Activated CD8-positive, alpha-beta memory T cell treated with anti-CD3 and anti-CD28 coated beads, Interleukin-2, amount 10 ng/mL, durations not matched to agents 7 days and 5 days (primary cell): ENCODE measurements around the gene XPNPEP2. TPM values are rescaled to one million over a fixed set of nuclear protein-coding genes. Genes with fewer than 3 reads are reported as not detected.

Source experiments
- ATAC-seq: fragments of 150-1000 bp; cut with Tn5 transposase; one replicate; pipeline ENCODE4 v1.10.0; 2021; ENCODE audit warnings: moderate library complexity
- CTCF ChIA-PET: fragments of 350-600 bp; sonication (Branson Sonifier 250); formaldehyde crosslinking; loops from one replicate; lab custom pipeline; 2021; ENCODE audit warnings: antibody characterized with exemption; lab: Charles Lee
- DNase-seq: peaks from one replicate; pipeline ENCODE4 v3.0.0-alpha.2; 2020
- H3K27ac Mint-ChIP-seq: one replicate; pipeline ENCODE4 v1.8.0; 2021; ENCODE audit warnings: mild to moderate bottlenecking, mixed read lengths
- H3K27me3 Mint-ChIP-seq: one replicate; pipeline ENCODE4 v1.8.0; 2021; ENCODE audit warnings: mixed read lengths
- H3K36me3 Mint-ChIP-seq: one replicate; pipeline ENCODE4 v1.8.0; 2021; ENCODE audit warnings: mild to moderate bottlenecking, mixed read lengths
- H3K4me1 Mint-ChIP-seq: one replicate; pipeline ENCODE4 v1.8.0; 2021; ENCODE audit warnings: mixed read lengths
- H3K4me3 Mint-ChIP-seq: one replicate; pipeline ENCODE4 v1.8.0; 2021; ENCODE audit warnings: mild to moderate bottlenecking, moderate library complexity, mixed read lengths
- H3K9me3 Mint-ChIP-seq: one replicate; pipeline ENCODE4 v1.8.0; 2022; ENCODE audit warnings: low read depth, mixed read lengths
- total RNA-seq, 2 experiments: library from RNA; stranded (reverse); gene quantifications; one replicate each; pipeline ENCODE4 v1.2.3, GENCODE V29; 2021

The XPNPEP2 gene
- total RNA-seq, 2 experiments from 2014 or later = 1.0 to 1.2 TPM

DNA sequence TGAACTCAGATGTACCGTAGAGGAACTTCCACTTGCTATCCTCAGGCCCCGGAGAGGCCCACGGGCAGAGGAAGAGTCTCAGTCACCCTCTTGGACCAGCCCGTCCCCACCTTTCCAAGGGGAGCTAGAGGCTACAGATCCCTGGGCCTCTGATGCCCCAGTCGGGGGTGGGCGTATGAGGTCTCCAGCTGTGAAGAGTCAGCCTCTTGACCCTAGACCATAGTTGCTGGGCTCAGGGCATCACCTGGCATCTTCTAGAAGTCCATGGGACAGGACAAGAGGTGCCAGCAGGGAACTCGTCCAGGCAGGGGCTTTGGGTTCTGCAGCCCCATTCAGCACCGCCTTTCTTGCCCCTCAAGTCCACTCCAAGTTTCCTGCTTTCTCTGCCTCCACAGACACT, 52.6 kb downstream of the XPNPEP2 start:
- DNase-seq (no peak), ATAC-seq (no peak)
- no peaks in the 10 kb centered on the region for H3K9me3 Mint-ChIP-seq
- no peaks in the 10 kb centered on the region for H3K27me3 Mint-ChIP-seq
- CTCF ChIA-PET = no interaction called here
- H3K4me1 Mint-ChIP-seq = peaks cover 19% of the 10 kb centered on the region
- no peak overlapping the region for H3K27ac Mint-ChIP-seq
- peaks cover 43% of the 10 kb centered on the region for H3K36me3 Mint-ChIP-seq
- no peak overlapping the region for H3K4me3 Mint-ChIP-seq

DNA sequence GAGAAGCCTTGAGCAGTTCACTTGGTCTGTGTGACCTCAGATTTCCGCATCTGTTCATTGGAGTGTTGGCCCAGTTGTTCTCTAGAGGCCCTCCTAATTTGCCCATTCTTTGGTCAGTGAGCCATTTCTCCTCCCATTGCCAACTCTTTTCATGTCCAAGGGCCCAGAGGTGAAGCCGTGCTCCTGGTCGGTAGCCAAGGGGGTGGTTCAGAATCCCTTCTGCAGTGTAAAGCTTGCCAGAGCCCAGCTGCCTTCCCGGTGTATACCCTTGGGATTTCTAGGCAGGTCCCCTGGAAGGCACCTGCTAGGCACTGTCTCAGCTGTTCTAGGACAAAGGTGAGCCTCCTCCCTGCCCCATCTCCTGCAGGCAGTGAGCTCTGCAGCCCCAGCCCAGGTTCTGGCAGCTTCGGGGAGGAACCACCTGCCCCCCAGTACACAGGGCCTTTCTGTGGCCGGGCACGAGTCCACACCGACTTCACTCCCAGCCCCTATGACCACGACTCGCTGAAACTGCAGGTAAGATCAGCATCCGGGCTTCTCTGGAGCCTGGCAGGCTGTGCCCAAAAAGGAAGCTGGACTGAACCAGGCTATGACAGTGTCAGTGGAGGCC, 53.3 kb downstream of the XPNPEP2 start:
- H3K27me3 Mint-ChIP-seq = no peaks in the 10 kb centered on the region
- H3K4me1 Mint-ChIP-seq = peaks cover 14% of the 10 kb centered on the region
- no peak overlapping the region for H3K4me3 Mint-ChIP-seq
- DNase-seq (no peak), ATAC-seq (no peak)
- no peak overlapping the region for H3K27ac Mint-ChIP-seq
- CTCF ChIA-PET = no interaction called here
- no peaks in the 10 kb centered on the region for H3K9me3 Mint-ChIP-seq
- peaks cover 41% of the 10 kb centered on the region for H3K36me3 Mint-ChIP-seq

DNA sequence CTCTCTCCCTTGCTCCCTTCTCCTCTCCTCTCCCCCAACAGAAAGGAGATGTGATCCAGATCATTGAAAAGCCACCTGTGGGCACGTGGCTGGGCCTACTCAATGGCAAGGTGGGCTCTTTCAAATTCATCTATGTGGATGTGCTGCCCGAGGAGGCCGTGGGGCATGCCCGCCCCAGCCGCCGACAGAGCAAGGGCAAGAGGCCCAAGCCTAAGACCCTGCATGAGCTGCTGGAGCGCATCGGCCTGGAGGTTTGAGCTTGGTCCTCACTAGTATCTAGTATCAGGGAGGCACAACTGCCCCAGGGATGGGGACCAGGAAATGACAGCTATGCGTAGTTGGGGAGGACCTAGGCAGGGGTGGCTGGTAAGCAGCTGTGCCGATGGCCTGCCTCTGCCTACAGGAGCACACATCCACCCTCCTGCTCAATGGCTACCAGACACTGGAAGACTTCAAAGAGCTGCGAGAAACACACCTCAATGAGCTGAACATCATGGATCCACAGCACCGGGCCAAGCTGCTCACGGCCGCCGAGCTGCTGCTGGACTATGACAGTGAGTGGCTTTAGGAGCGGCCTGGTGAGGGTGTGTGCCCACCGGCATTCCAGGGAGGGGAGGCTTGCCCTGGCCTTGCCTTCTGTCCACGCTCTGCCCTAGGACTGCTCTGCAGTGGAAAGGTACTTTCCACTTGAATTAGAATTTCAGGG, 54.0 kb downstream of the XPNPEP2 start:
- Mint-ChIP-seq H3K27ac (no peak overlapping the region), H3K4me3 (no peak overlapping the region), H3K4me1 (peaks cover 10% of the 10 kb centered on the region), H3K27me3 (no peaks in the 10 kb centered on the region), H3K9me3 (no peaks in the 10 kb centered on the region), H3K36me3 (peaks cover 34% of the 10 kb centered on the region)
- CTCF ChIA-PET = interaction anchor here (1.1 kb wide), 1 partner anchor 11 kb away, joined by 3 read pairs; no protein-coding TSS in a partner anchor
- ATAC-seq (no peak), DNase-seq (no peak)

DNA sequence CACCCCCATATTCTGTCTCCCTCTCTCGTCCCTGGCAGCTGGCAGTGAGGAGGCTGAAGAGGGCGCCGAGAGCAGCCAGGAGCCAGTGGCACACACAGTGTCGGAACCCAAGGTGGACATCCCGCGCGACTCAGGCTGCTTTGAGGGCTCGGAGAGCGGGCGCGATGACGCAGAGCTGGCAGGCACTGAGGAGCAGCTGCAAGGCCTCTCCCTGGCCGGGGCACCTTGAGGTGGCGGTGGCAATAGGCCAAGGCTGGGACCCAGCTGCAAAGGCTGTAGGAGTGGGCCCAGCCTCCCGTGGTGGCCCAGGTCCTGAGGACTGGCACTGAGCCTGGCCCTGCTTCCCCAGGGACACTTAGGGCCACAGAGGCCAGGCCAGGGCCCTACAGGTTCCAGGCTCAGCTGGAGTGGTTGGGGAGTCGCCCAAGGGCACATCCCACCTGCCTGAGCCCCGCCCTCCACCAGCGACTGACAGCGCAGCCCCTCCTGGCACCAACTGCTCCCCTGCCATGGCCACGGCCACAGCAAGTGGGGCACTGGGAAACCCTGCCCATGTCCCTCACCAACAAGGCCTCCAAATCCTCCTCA, 54.9 kb downstream of the XPNPEP2 start:
- H3K36me3 Mint-ChIP-seq = peaks cover 32% of the 10 kb centered on the region
- no peak overlapping the region for H3K4me3 Mint-ChIP-seq
- no peaks in the 10 kb centered on the region for H3K9me3 Mint-ChIP-seq
- H3K27me3 Mint-ChIP-seq = no peaks in the 10 kb centered on the region
- DNase-seq = no peak
- CTCF ChIA-PET = interaction anchor here (1.1 kb wide), 2 partner anchors 12 to 39 kb away, joined by 3 to 4 read pairs; no protein-coding TSS in a partner anchor
- no peak overlapping the region for H3K27ac Mint-ChIP-seq
- no peak for ATAC-seq
- H3K4me1 Mint-ChIP-seq = peaks cover 15% of the 10 kb centered on the region

DNA sequence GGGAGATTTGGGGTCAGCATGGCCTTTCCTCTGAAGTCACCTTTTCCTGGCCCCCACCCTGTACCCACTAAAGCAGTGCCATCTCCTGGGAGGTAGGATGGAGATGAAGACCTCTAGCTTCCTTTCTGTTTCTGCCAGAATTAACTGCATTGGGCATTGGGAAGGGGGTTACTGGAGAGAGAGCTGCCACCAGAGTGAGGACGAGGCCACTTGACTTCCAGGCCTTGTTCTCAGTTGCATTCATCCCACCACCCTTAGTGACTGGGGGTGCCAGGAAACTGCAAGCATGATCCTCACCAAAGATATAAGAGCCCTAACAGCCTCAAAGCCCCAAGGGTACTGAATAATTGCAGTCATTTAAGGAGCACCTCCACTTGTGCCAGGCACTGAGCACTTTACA, 56.8 kb downstream of the XPNPEP2 start:
- CTCF ChIA-PET = interaction anchor here (1.1 to 1.6 kb wide), 3 partner anchors 28 to 60 kb away, joined by 3 read pairs; no protein-coding TSS in a partner anchor
- Mint-ChIP-seq H3K4me3 (no peak overlapping the region), H3K27ac (no peak overlapping the region), H3K27me3 (no peaks in the 10 kb centered on the region), H3K9me3 (no peaks in the 10 kb centered on the region), H3K4me1 (peaks cover 15% of the 10 kb centered on the region), H3K36me3 (peaks cover 27% of the 10 kb centered on the region)
- ATAC-seq (no peak), DNase-seq (no peak)

DNA sequence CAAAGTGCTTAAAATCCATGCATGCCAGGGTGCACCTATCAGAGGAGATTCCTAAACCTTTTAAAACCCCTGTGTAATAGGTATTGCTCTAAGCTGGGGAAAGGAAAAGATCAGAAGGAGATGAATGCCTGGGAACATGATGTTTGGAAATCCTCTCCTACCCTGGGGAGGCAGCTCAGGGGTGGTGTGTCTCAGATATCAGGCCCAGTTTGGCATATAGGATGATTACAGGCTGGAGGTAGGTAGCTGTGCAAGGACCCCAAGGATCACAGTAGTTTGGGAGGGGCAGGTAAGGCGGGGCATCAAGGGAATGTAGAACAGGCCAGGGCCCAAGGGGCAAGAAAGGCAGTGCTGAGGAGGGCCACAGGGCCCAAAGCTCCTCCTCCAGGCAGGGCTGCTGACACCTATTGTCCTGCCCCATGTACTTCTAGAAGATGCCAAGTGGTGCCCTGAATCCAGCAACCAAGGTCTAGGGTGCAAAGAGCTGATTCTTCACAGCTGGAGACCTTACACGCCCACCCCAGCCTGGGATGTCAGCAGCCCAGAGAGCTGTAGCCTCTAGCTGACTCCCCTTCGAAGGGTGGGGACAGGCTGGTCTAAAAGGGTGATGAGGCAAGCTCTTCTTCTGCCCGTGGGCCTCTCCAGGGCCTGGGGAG, 58.6 kb downstream of the XPNPEP2 start:
- H3K27me3 Mint-ChIP-seq = no peaks in the 10 kb centered on the region
- ATAC-seq = no peak
- H3K9me3 Mint-ChIP-seq = no peaks in the 10 kb centered on the region
- no peak for DNase-seq
- H3K4me3 Mint-ChIP-seq = no peak overlapping the region
- H3K36me3 Mint-ChIP-seq = peaks cover 21% of the 10 kb centered on the region
- CTCF ChIA-PET = interaction anchor here (1.6 kb wide), 1 partner anchor 38 kb away, joined by 4 read pairs; no protein-coding TSS in a partner anchor
- peaks cover 15% of the 10 kb centered on the region for H3K4me1 Mint-ChIP-seq
- peak overlapping the region; percentile 11 for H3K27ac Mint-ChIP-seq

DNA sequence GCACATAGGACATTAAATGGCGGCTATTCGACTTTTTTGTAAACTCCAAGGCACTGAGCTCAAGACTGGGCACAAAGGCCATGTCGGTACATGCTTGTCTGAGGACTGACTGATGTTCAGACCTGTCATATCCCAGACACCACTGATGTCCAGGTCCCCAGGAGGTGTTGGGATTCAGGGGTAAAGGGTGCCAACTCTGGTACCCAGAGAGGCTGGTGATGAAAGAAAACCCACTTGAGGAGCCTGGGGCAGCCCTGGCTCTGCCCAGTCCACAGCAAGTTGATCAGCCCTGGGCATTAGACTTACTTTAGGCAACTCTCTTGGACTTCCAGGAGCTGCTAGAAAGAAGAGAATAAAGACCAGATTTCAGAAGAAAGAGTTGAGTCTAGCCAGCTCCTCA, 59.7 kb downstream of the XPNPEP2 start:
- H3K4me3 Mint-ChIP-seq = no peak overlapping the region
- H3K9me3 Mint-ChIP-seq = no peaks in the 10 kb centered on the region
- H3K27me3 Mint-ChIP-seq = no peaks in the 10 kb centered on the region
- peaks cover 15% of the 10 kb centered on the region for H3K4me1 Mint-ChIP-seq
- peak; percentile 20 for ATAC-seq
- DNase-seq = no peak
- peak overlapping the region; percentile 43 for H3K27ac Mint-ChIP-seq
- CTCF ChIA-PET = no interaction called here
- peaks cover 16% of the 10 kb centered on the region for H3K36me3 Mint-ChIP-seq

DNA sequence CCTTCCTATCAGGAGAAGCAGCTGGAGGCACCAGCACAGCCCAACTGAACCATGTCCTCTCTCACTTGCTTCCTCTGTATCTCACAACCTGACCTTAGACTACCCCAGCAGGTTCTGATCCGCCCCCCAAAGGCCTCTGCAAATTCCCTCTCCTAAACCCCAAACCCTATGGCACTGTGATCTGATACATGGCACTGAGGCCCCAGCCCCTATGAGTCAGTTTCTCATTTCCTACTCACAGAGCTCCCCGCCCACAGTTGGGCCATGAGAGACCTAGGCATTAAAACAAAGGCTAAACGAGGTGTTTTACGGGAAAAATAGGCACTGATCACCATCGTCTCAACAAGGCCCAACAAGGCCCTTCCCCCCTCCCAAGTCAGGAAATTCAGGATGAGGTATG, 60.1 kb downstream of the XPNPEP2 start:
- no peak for DNase-seq
- H3K9me3 Mint-ChIP-seq = no peaks in the 10 kb centered on the region
- H3K27me3 Mint-ChIP-seq = no peaks in the 10 kb centered on the region
- ATAC-seq = peak; percentile 61
- CTCF ChIA-PET = no interaction called here
- H3K27ac Mint-ChIP-seq = peak overlapping the region; percentile 43
- H3K36me3 Mint-ChIP-seq = peaks cover 16% of the 10 kb centered on the region
- H3K4me1 Mint-ChIP-seq = peaks cover 15% of the 10 kb centered on the region
- no peak overlapping the region for H3K4me3 Mint-ChIP-seq

DNA sequence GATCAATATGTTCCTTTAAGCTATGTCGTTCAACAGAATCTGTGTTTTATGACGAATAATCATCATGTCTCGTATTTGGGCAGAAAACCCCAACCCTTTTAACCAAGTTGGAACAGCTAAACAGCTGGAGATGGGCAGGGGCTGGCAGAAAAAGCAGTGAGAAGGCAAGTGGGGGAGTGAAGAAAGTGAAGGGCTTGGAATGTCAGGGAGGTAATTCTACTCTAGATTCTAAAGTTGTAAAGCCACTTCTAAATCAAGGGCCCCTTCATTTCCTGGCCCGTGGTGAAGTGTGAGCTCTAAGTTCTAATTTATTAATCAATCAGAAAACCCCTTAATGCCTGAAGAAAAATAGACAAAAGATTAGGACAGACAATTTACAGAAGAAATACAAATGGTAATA, 61.4 kb downstream of the XPNPEP2 start:
- Mint-ChIP-seq H3K27ac (no peak overlapping the region), H3K4me3 (no peak overlapping the region), H3K9me3 (no peaks in the 10 kb centered on the region), H3K36me3 (peaks cover 7% of the 10 kb centered on the region), H3K27me3 (no peaks in the 10 kb centered on the region), H3K4me1 (peaks cover 15% of the 10 kb centered on the region)
- DNase-seq (no peak), ATAC-seq (no peak)
- CTCF ChIA-PET = interaction anchor here (1.3 kb wide), 1 partner anchor 22 kb away, joined by 3 read pairs; no protein-coding TSS in a partner anchor

DNA sequence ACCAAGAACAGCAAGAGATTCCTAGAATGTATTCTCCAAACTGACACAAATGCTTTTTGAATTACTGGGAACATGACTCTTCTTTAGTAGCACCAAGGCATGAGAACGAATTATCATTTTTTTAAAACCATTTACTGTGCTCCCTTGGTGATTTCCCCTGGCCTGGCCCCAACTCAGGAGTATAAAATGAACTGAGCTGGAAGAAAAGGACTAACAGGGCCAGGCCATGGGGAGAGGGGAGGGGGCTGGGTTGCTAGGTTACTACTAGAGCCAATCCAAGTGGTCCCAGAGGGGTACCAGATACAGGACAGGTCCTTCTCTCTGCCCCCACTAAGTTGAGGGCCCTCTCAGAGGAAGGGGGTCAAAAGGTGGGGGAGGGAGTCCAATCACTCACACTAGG, 64.1 kb downstream of the XPNPEP2 start:
- no peaks in the 10 kb centered on the region for H3K9me3 Mint-ChIP-seq
- peaks cover 12% of the 10 kb centered on the region for H3K4me1 Mint-ChIP-seq
- no peak for ATAC-seq
- H3K27ac Mint-ChIP-seq = no peak overlapping the region
- CTCF ChIA-PET = no interaction called here
- no peak overlapping the region for H3K4me3 Mint-ChIP-seq
- H3K27me3 Mint-ChIP-seq = no peaks in the 10 kb centered on the region
- DNase-seq = no peak
- peaks cover 3% of the 10 kb centered on the region for H3K36me3 Mint-ChIP-seq

DNA sequence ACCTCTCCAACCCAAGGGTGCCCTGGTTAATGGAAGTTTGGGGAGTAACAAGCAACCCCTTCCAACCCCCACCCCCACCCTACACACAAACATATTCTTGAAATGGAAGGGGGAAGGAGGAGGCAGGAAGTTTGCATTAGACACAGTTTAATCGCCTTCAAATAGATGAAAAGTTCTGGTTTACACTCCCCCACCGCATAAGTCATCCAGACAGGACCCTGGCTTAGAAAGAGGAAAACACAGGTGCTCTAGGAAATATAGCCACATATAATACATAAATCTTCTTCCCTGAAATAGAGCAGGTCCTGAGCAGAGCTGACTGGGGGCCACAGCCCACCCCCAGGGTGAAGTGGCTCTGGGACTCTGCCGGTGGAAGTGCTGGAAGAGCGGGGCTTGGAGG, 66.0 kb downstream of the XPNPEP2 start:
- no peak for DNase-seq
- peaks cover 17% of the 10 kb centered on the region for H3K4me1 Mint-ChIP-seq
- H3K36me3 Mint-ChIP-seq = peaks cover 13% of the 10 kb centered on the region
- no peak overlapping the region for H3K27ac Mint-ChIP-seq
- H3K27me3 Mint-ChIP-seq = no peaks in the 10 kb centered on the region
- H3K9me3 Mint-ChIP-seq = no peaks in the 10 kb centered on the region
- CTCF ChIA-PET = no interaction called here
- no peak for ATAC-seq
- no peak overlapping the region for H3K4me3 Mint-ChIP-seq

DNA sequence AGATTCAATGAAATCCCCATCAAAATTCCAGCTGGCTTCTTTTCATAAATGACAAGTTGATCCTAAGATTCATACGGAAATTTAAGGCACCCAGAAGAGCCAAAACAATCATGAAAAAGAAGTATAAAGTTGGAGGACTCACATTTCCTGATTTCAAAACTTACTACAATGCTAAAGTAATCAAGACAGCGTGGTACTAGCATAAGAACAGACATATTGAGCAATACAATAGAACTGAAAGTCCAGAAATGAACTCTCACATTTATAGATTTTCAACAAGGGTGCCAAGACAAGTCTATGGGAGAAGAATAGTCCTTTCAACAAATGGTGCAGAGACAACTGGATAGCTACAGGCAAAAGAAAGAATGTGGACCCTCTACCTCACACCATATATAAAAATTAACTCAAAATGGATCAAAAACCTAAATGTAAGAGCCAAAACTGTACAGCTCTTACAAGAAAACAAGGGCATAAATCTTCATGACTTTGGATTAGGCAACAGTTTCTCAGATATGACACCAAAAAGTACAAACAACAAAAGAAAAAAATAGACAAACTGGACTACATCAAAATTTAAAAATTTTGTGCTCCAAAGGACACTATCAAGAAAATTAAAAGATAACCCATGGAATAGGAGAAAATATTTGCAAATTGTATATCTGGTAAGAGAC, 69.5 kb downstream of the XPNPEP2 start:
- no peaks in the 10 kb centered on the region for H3K27me3 Mint-ChIP-seq
- no peaks in the 10 kb centered on the region for H3K9me3 Mint-ChIP-seq
- ATAC-seq (no peak), DNase-seq (no peak)
- H3K4me1 Mint-ChIP-seq = peaks cover 17% of the 10 kb centered on the region
- CTCF ChIA-PET = interaction anchor here (1.2 kb wide), 2 partner anchors 15 to 55 kb away, joined by 3 read pairs; no protein-coding TSS in a partner anchor
- no peak overlapping the region for H3K4me3 Mint-ChIP-seq
- H3K36me3 Mint-ChIP-seq = peaks cover 20% of the 10 kb centered on the region
- H3K27ac Mint-ChIP-seq = peak overlapping the region; percentile 28
